Transverse colon (tissue), 4 donors: ENCODE results near the gene DLGAP3.

Experiments
- CTCF ChIP-seq, 5 experiments: fragments of 200-600 bp in 3 of 5; fragments of 450-650 bp in 2 of 5; sonication (generic) in 3 of 5; IDR thresholded peaks; 1 replicate in 2 of 5; 2 replicates in 3 of 5; pipeline ENCODE4 v1.5.1; 2016 to 2017; ENCODE audit warnings: antibody characterized with exemption in 5 of 5, inconsistent platforms in 3 of 5, mild to moderate bottlenecking in 2 of 5, moderate library complexity in 1 of 5
- POLR2AphosphoS5 ChIP-seq, 3 donors: sonication (generic); formaldehyde crosslinking; IDR thresholded peaks; one replicate each; pipeline ENCODE4 v1.6.1; 2016; ENCODE audit warnings: antibody characterized with exemption in 3 of 3

GRCh38 chr1:34847094-34847493, 82.4 kb downstream of the DLGAP3 start:
- TF ChIP-seq POLR2AphosphoS5 (IDR thresholded peaks at IDR 0.05) (no peak), CTCF (IDR thresholded peaks at IDR 0.05) (no peak)
